Small intestine (tissue), 7 donors: ENCODE measurements around the gene MROH2B. TPM values are rescaled to one million over a fixed set of nuclear protein-coding genes. Genes with fewer than 3 reads are reported as not detected.

Experiments used
- DNase-seq, 2 donors: peaks; one replicate each; pipeline versions ENCODE4 v3.0.0 to v3.0.0-alpha.2; 2013
- FAIRE-seq: peaks from 2 replicates; lab custom pipeline; 2012; peaks lifted over from hg19 to GRCh38; lab: Jason Lieb, UNC
- H3K27ac ChIP-seq, 3 donors: one replicate each; pipeline ENCODE4 v1.5.1; 2013; ENCODE audit warnings: low read length in 2 of 3, mild to moderate bottlenecking in 2 of 3, control low read depth in 1 of 3, inconsistent platforms in 1 of 3, low read depth in 1 of 3, moderate library complexity in 1 of 3
- H3K27me3 ChIP-seq, 3 donors: one replicate each; pipeline ENCODE4 v1.6.1; 2013; ENCODE audit warnings: low read length in 3 of 3, inconsistent platforms in 1 of 3; ENCODE audit not compliant: control insufficient read depth in 3 of 3, insufficient read depth in 3 of 3
- H3K36me3 ChIP-seq, 3 donors: one replicate each; pipeline ENCODE4 v1.6.1; 2013; ENCODE audit warnings: low read length in 3 of 3, inconsistent platforms in 1 of 3, low read depth in 1 of 3, mild to moderate bottlenecking in 1 of 3, moderate library complexity in 1 of 3; ENCODE audit not compliant: control insufficient read depth in 3 of 3, insufficient read depth in 2 of 3
- H3K4me1 ChIP-seq, 3 donors: one replicate each; pipeline ENCODE4 v1.6.1; 2013; ENCODE audit warnings: low read length in 2 of 3, inconsistent platforms in 1 of 3, low read depth in 1 of 3, mild to moderate bottlenecking in 1 of 3, moderate library complexity in 1 of 3; ENCODE audit not compliant: control insufficient read depth in 3 of 3, insufficient read depth in 2 of 3
- H3K4me3 ChIP-seq, 3 donors: one replicate each; pipeline ENCODE4 v1.5.1; 2013; ENCODE audit warnings: low read length in 3 of 3, control low read depth in 1 of 3, inconsistent platforms in 1 of 3, low read depth in 1 of 3, mild to moderate bottlenecking in 1 of 3, moderate library complexity in 1 of 3
- H3K9me3 ChIP-seq, 2 donors: one replicate each; pipeline ENCODE4 v1.6.1; 2013; ENCODE audit warnings: low read depth in 1 of 2, low read length in 1 of 2; ENCODE audit not compliant: control insufficient read depth in 2 of 2, insufficient read depth in 1 of 2
- WGBS, 3 donors: extraction: QIAGEN DNeasy Blood & Tissue Kit; methylation state at CpG; one replicate each; pipeline ENCODE4 v1.1.7; 2013; 5-methylcytosine and 5-hydroxymethylcytosine counted together
- polyA plus RNA-seq, 4 donors: library from polyadenylated mRNA; stranded (reverse) in 3 of 4; unstranded in 1 of 4; fragments of 200-250 nt in 3 of 4; fragments of 120-200 nt in 1 of 4; gene quantifications; one replicate each; pipeline versions ENCODE4 v1.2.1 to v1.2.3, GENCODE V29; 2013
- donor health status: healthy with polysubstance abuse.
- donor health status: control.
- donor health status: control.
- donor health status: Bipolar disorder and iron deficiency.
- donor health status: healthy.

MROH2B gene
- polyA plus RNA-seq, 4 donors, result 0.01 TPM; not detected in 3

DNA sequence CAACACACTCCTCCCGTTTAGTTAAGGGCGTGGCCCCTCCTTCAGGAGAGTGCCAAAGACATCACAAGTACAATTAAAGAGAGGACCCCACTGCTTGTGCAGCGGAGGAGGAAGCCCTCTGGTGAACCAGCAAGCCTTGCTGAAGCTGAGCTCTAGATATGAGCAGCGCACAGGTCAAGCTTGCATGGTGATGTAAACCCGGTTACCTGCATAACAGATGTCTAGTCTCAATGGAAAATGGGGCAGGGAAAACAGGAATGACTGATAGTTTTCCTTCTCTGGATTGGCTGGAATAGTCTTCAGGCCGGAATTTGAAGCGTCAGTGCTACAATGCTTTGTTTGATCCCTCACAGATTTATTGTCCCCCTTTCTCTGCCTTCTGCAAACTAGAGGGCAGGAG lies 66.2 kb downstream of the MROH2B start:
- H3K36me3 ChIP-seq, result no peaks in the 10 kb centered on the region
- no peaks in the 10 kb centered on the region for H3K4me1 ChIP-seq
- no peaks in the 10 kb centered on the region for H3K9me3 ChIP-seq
- DNase-seq (no peak), FAIRE-seq (no peak)
- no peak overlapping the region for H3K27ac ChIP-seq
- no peak overlapping the region for H3K4me3 ChIP-seq
- WGBS, 3 donors, result 83 to 87% (median 85%) methylated on average over 7 of the region's 7 CpGs
- H3K27me3 ChIP-seq, result no peaks in the 10 kb centered on the region

DNA sequence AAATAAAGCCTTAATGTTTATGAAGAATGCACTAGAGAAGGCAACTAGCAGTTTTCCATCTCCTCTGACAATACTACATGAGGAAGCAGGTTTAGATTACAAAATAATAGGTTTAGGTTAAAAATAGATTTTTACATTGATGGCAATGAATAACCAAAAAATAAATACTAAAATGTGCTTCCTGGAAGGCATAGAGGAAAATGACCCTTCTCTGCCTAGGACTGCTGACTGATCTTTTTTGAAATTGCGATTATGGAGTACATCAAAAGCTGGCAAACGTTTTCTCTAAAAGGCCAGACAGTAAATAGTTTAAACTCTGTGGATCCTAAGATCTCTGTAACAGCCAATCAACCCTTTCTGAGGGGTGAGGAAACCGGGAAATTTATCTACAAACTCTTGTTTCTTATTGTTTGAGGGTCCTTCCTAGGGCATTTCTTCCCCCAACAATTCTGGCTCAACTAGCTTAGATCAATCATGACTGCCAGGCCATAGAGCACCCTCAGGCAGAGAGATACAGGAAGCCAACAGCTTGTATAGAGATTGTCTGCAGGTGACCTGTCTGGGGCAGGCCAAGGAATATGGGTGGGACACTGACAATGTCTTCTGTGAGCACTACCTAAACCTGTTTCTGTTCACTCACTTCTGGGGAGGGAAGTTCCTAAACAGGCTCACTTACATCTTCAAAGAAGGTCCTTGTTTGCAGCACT lies 67.3 kb downstream of the MROH2B start:
- H3K27ac ChIP-seq, result no peak overlapping the region
- 65 to 84% (median 71%) methylated on average over 3 of the region's 3 CpGs for WGBS, 3 donors
- no peak overlapping the region for H3K4me3 ChIP-seq
- no peak for DNase-seq
- H3K27me3 ChIP-seq, result no peaks in the 10 kb centered on the region
- no peaks in the 10 kb centered on the region for H3K4me1 ChIP-seq
- FAIRE-seq, result no peak
- H3K36me3 ChIP-seq, result no peaks in the 10 kb centered on the region
- no peaks in the 10 kb centered on the region for H3K9me3 ChIP-seq

DNA sequence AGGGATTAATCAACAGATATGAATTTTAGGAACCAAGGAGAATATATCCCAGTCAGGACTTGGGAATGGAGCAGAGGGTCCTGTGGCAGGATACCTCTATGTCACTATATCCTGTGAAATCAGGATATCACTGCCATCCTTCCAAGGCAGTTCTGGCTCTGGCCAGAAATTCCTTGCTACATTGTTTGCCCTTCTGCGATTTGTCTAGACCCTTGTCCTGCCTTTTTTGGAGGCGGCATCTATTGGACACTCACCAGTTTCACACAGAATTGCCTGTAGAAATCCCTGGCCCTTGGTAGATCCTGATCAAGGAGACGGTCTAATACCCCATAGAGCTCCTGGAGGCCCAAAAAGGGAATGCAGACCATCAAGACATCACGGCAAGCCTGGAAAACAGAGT lies 71.2 kb downstream of the MROH2B start:
- H3K36me3 ChIP-seq, result no peaks in the 10 kb centered on the region
- WGBS, 3 donors, result 91 to 92% (median 91%) methylated on average over 4 of the region's 4 CpGs
- H3K27ac ChIP-seq, result no peak overlapping the region
- DNase-seq, result no peak
- no peaks in the 10 kb centered on the region for H3K9me3 ChIP-seq
- no peaks in the 10 kb centered on the region for H3K4me1 ChIP-seq
- no peaks in the 10 kb centered on the region for H3K27me3 ChIP-seq
- H3K4me3 ChIP-seq, result no peak overlapping the region
- no peak for FAIRE-seq

GRCh38 chr5:40999142-40999541 lies 72.0 kb downstream of the MROH2B start:
- no peak for FAIRE-seq

DNA sequence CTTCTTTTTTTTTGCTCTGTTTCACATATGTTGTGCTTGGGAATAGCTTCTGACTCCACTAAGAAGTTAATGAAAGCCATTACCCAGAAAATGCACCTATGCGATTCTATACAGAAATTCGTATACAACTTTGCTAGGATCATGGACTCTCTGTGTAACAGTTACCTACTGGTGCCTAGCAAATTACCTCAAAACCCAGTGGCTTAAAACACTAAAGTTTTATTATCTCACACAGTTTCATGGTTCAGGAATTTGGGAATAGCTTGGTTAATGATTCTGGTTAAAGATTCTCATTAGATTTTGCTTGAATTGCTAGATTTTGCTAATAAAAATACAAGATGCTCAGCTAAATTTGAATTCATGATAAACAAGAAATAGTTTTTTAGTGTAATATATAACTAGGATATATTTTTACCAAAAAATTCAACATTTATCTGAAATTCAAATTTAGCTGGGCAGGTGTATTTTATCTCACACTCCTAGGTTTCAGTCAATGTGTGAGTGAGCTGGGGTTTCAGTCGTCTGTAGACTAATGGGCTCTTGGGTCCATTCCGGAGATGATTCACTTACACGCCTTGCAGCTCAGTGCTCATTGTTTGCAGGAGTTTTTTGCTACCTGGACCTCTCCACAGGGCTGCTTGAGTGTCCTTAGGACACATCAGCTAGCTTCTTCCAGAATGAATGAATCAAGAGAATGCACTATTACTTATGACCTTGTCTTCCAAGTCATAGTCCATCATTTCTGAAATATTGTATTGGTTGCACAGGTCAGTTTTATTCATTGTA lies 75.1 kb downstream of the MROH2B start:
- Histone ChIP-seq H3K4me1 (peaks cover 0 to 17% (median 4%) of the 10 kb centered on the region in 3 donors), H3K36me3 (no peaks in the 10 kb centered on the region), H3K4me3 (no peak overlapping the region), H3K9me3 (peaks cover 0 to 8% of the 10 kb centered on the region in 2 donors), H3K27me3 (no peaks in the 10 kb centered on the region), H3K27ac (no peak overlapping the region)
- FAIRE-seq, result no peak
- DNase-seq, result no peak
- WGBS, 3 donors, result 87 to 91% (median 88%) methylated on average over 5 of the region's 5 CpGs

More at GRCh38 chr5:40999142-40999541, 72.0 kb downstream of the MROH2B start:
- Histone ChIP-seq H3K4me1 (no peaks in the 10 kb centered on the region), H3K9me3 (no peaks in the 10 kb centered on the region), H3K27me3 (no peaks in the 10 kb centered on the region), H3K27ac (no peak overlapping the region), H3K36me3 (no peaks in the 10 kb centered on the region), H3K4me3 (no peak overlapping the region)
- DNase-seq, result no peak
- 74 to 96% (median 93%) methylated on average over 1 of the region's 1 CpG for WGBS, 3 donors

GRCh38 chr5:40991981-40992559 lies 79.1 kb downstream of the MROH2B start:
- WGBS, 3 donors, result 63 to 71% (median 63%) methylated on average over 5 of the region's 5 CpGs
- FAIRE-seq, result no peak
- peaks cover 0 to 11% of the 10 kb centered on the region in 2 donors for H3K9me3 ChIP-seq
- no peak overlapping the region for H3K4me3 ChIP-seq
- DNase-seq, result peak; percentile 32 to 57
- H3K27me3 ChIP-seq, result no peaks in the 10 kb centered on the region
- H3K36me3 ChIP-seq, result no peaks in the 10 kb centered on the region
- peak overlapping the region in 2 of 3 donors; percentile 38 to 39 for H3K27ac ChIP-seq
- peaks cover 0 to 25% (median 4%) of the 10 kb centered on the region in 3 donors for H3K4me1 ChIP-seq

DNA sequence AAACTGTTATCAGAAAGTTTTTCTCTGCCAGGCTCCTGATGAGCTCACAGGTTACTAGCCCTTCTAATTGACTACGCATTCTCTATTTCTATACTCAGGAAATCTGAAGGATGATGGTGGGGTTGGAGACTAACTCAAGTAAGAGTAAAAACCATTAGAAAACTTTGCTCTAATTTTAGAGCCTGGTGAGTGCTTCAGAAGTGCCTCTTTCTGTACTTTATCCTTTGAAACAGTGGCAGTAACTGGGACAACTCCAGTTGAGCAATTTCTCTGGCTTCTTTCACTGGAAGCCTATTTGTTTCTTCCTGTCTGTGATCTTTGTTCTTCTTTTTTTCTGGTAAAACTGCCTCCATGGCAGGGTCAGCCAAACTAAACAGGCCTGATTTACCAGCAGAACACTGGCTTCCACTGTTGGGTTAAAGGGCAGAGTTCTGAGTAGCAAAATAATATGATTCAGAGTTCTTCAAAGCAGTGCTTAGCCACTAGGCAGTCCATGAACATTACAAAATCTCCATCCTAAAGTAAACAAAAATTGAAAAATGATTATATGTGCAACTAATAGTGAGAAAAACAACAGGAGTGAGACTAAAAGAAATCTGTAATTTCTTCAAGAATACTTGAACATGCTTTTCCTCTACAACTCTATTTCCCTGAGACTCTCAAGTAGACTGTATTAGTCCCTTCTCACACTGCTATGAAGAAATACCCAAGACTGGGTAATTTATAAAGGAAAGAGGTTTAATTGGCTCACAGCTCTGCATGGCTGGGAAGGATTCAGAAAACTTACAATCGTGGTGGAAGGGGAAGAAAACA lies 79.8 kb downstream of the MROH2B start:
- Histone ChIP-seq H3K9me3 (peaks cover 0 to 12% of the 10 kb centered on the region in 2 donors), H3K4me3 (no peak overlapping the region), H3K27ac (peak overlapping the region in 2 of 3 donors; percentile 38 to 39), H3K27me3 (no peaks in the 10 kb centered on the region), H3K36me3 (no peaks in the 10 kb centered on the region), H3K4me1 (peaks cover 0 to 25% (median 4%) of the 10 kb centered on the region in 3 donors)
- WGBS, 3 donors, result 18 to 21% (median 20%) methylated on average over 2 of the region's 2 CpGs
- FAIRE-seq, result no peak
- peak; percentile 33 to 54 for DNase-seq
